HEK293 (cell line): Measurements from ENCODE around the gene COQ8B.

Source experiments
- FEZF1 ChIP-seq: fragments of 450-650 bp; formaldehyde crosslinking; IDR thresholded peaks from 2 replicates; pipeline ENCODE4 v1.5.1; 2016; ENCODE audit warnings: missing biosample characterization, missing genetic modification characterization
- GLIS1 ChIP-seq: fragments of 450-650 bp; formaldehyde crosslinking; IDR thresholded peaks from 2 replicates; pipeline ENCODE4 v1.5.1; 2016; ENCODE audit warnings: missing biosample characterization, missing genetic modification characterization
- GLIS2 ChIP-seq: fragments of 450-650 bp; formaldehyde crosslinking; IDR thresholded peaks from 2 replicates; pipeline ENCODE4 v1.5.1; 2016; ENCODE audit warnings: missing biosample characterization, missing genetic modification characterization
- SP3 ChIP-seq: fragments of 450-650 bp; formaldehyde crosslinking; IDR thresholded peaks from 2 replicates; pipeline ENCODE4 v1.5.1; 2016; ENCODE audit warnings: missing biosample characterization, missing genetic modification characterization
- TRIM28 ChIP-seq: IDR thresholded peaks from 2 replicates; pipeline ENCODE4 v1.6.1; 2011; ENCODE audit warnings: low read length, control low read depth, borderline replicate concordance
- ZBTB21 ChIP-seq: fragments of 450-650 bp; formaldehyde crosslinking; IDR thresholded peaks from 2 replicates; pipeline ENCODE4 v1.5.1; 2017; ENCODE audit warnings: missing biosample characterization, missing genetic modification characterization
- ZBTB8A ChIP-seq: fragments of 450-650 bp; formaldehyde crosslinking; IDR thresholded peaks from 2 replicates; pipeline ENCODE4 v1.5.1; 2016; ENCODE audit warnings: missing biosample characterization, missing genetic modification characterization
- ZFP69B ChIP-seq: fragments of 450-650 bp; formaldehyde crosslinking; IDR thresholded peaks from 2 replicates; pipeline ENCODE4 v1.5.1; 2016; ENCODE audit warnings: missing biosample characterization, missing genetic modification characterization
- ZIC2 ChIP-seq: fragments of 450-650 bp; formaldehyde crosslinking; IDR thresholded peaks from 2 replicates; pipeline ENCODE4 v1.5.1; 2016; ENCODE audit warnings: missing biosample characterization, missing genetic modification characterization
- ZNF10 ChIP-seq: fragments of 450-650 bp; formaldehyde crosslinking; IDR thresholded peaks from 2 replicates; pipeline ENCODE4 v1.5.1; 2017; ENCODE audit warnings: missing biosample characterization, missing genetic modification characterization
- ZNF112 ChIP-seq: fragments of 450-650 bp; formaldehyde crosslinking; IDR thresholded peaks from 2 replicates; pipeline ENCODE4 v1.5.0; 2017; ENCODE audit warnings: missing biosample characterization, missing genetic modification characterization
- ZNF133 ChIP-seq: fragments of 450-650 bp; formaldehyde crosslinking; IDR thresholded peaks from 2 replicates; pipeline ENCODE4 v1.5.1; 2016; ENCODE audit warnings: missing biosample characterization, missing genetic modification characterization
- ZNF324 ChIP-seq: fragments of 450-650 bp; formaldehyde crosslinking; IDR thresholded peaks from 2 replicates; pipeline ENCODE4 v1.5.1; 2016; ENCODE audit warnings: missing biosample characterization, missing genetic modification characterization
- ZNF394 ChIP-seq: fragments of 450-650 bp; formaldehyde crosslinking; IDR thresholded peaks from 2 replicates; pipeline ENCODE4 v1.5.1; 2016; ENCODE audit warnings: missing biosample characterization, missing genetic modification characterization, mild to moderate bottlenecking, moderate library complexity, borderline replicate concordance
- ZNF416 ChIP-seq: fragments of 450-650 bp; formaldehyde crosslinking; IDR thresholded peaks from 2 replicates; pipeline ENCODE4 v1.5.1; 2016; ENCODE audit warnings: missing biosample characterization, missing genetic modification characterization
- ZNF571 ChIP-seq: fragments of 450-650 bp; formaldehyde crosslinking; IDR thresholded peaks from 2 replicates; pipeline ENCODE4 v1.5.0; 2017; ENCODE audit warnings: missing biosample characterization, missing genetic modification characterization
- ZNF596 ChIP-seq: fragments of 450-650 bp; IDR thresholded peaks from 2 replicates; pipeline ENCODE4 v1.5.0; 2018; ENCODE audit warnings: missing biosample characterization, mild to moderate bottlenecking, missing genetic modification characterization, moderate library complexity
- ZNF623 ChIP-seq: fragments of 450-650 bp; formaldehyde crosslinking; IDR thresholded peaks from 2 replicates; pipeline ENCODE4 v1.5.1; 2016; ENCODE audit warnings: missing biosample characterization, missing genetic modification characterization
- ZNF670 ChIP-seq: fragments of 450-650 bp; formaldehyde crosslinking; IDR thresholded peaks from 2 replicates; pipeline ENCODE4 v1.5.1; 2016; ENCODE audit warnings: missing biosample characterization, missing genetic modification characterization, low read depth
- ZNF792 ChIP-seq: fragments of 450-650 bp; formaldehyde crosslinking; IDR thresholded peaks from 2 replicates; pipeline ENCODE4 v1.5.1; 2016; ENCODE audit warnings: missing biosample characterization, missing genetic modification characterization
- TF ChIP-seq, protein P1 (sequence below): fragments of 450-650 bp; formaldehyde crosslinking; IDR thresholded peaks from 2 replicates; pipeline ENCODE4 v1.5.1; 2016; ENCODE audit warnings: missing biosample characterization, missing genetic modification characterization
- TF ChIP-seq, protein P2 (sequence below): fragments of 450-650 bp; formaldehyde crosslinking; IDR thresholded peaks from 2 replicates; pipeline ENCODE4 v1.5.1; 2017; ENCODE audit warnings: missing biosample characterization, missing genetic modification characterization
- TF ChIP-seq, protein P3 (sequence below): fragments of 450-650 bp; formaldehyde crosslinking; IDR thresholded peaks from 2 replicates; pipeline ENCODE4 v1.5.1; 2016; ENCODE audit warnings: missing biosample characterization, missing genetic modification characterization
- TF ChIP-seq, protein P4 (sequence below): fragments of 450-650 bp; formaldehyde crosslinking; IDR thresholded peaks from 2 replicates; pipeline ENCODE4 v1.5.1; 2016; ENCODE audit warnings: missing biosample characterization, missing genetic modification characterization
- TF ChIP-seq, protein P5 (sequence below): fragments of 450-650 bp; formaldehyde crosslinking; conservative IDR thresholded peaks from 2 replicates; pipeline ENCODE4 v1.5.1; 2016; ENCODE audit warnings: low read depth, missing biosample characterization, missing genetic modification characterization
- TF ChIP-seq, protein P6 (sequence below): IDR thresholded peaks from 2 replicates; pipeline ENCODE4 v1.6.1; 2011; ENCODE audit warnings: mild to moderate bottlenecking, low read depth, low read length, borderline replicate concordance
- TF ChIP-seq, protein P7 (sequence below): fragments of 450-650 bp; formaldehyde crosslinking; IDR thresholded peaks from 2 replicates; pipeline ENCODE4 v1.5.1; 2016; ENCODE audit warnings: missing biosample characterization, missing genetic modification characterization

Gene COQ8B

DNA sequence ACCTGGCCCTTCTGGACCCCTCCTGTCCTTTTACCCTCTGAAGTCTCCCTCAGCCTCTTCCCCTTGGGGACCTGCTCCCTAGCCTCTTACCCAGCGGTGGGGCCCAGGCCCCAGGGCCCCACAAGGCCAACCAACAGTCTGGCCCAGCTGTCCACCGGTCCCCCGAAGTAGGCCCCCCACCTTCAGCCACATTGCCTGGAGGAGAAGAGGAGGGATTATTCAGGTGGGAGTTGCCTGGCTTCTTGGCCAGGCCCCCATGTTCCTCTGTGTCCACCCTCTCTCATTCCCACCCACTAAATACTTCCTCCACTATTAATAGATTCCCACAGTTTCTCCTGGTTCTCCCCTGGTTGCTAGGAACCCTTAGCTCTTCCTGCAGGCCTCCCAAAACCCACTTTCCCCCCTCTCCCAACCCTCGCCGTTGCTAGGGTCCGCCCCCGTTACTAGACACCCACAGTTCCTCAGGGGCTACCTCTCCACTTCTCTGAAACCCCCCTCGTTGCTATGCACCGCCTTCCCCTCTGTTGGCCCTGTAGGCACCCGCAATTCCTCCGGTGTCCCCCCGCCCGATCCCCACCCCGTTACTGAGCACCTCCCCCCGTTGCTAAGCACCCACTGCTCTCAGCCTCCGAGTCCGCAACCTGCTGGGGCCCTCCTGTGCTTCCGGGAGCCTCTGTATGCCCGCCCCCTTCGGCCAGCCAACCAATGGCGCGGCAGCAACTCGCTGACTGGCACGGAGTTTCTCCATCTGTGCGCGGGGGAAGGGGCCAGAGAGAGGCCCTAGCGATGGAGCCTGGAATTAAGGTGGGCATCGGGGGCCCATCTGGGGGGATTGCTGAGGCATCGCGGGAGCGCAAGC lies 2.0 kb downstream of the COQ8B start (continued):
- TF ChIP-seq ZNF571: no peak
- no peak for TF ChIP-seq ZNF792 (tag by site-specific recombination)
- TF ChIP-seq ZIC2 (tag by site-specific recombination): peak; percentile 71
- peak; percentile 11; the same call in 1 of the 2 replicates for TF ChIP-seq GLIS1 (tag by site-specific recombination)
- 0 out of 2 replicates have a peak, but pooled peaks have one; percentile 33 for TF ChIP-seq ZNF324 (tag by site-specific recombination)
- TF ChIP-seq FEZF1 (tag by site-specific recombination): no peak
- TF ChIP-seq ZNF112 (tag by site-specific recombination): no peak
- TF ChIP-seq, protein P1, sequence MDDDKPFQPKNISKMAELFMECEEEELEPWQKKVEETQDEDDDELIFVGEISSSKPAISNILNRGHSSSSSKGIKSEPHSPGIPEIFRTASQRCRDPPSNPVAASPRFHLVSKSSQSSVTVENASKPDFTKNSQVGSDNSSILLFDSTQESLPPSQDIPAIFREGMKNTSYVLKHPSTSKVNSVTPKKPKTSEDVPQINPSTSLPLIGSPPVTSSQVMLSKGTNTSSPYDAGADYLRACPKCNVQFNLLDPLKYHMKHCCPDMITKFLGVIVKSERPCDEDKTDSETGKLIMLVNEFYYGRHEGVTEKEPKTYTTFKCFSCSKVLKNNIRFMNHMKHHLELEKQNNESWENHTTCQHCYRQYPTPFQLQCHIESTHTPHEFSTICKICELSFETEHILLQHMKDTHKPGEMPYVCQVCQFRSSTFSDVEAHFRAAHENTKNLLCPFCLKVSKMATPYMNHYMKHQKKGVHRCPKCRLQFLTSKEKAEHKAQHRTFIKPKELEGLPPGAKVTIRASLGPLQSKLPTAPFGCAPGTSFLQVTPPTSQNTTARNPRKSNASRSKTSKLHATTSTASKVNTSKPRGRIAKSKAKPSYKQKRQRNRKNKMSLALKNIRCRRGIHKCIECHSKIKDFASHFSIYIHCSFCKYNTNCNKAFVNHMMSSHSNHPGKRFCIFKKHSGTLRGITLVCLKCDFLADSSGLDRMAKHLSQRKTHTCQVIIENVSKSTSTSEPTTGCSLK (tag by site-specific recombination): no peak
- no peak for TF ChIP-seq ZNF394 (tag by site-specific recombination)
- TF ChIP-seq, protein P2, sequence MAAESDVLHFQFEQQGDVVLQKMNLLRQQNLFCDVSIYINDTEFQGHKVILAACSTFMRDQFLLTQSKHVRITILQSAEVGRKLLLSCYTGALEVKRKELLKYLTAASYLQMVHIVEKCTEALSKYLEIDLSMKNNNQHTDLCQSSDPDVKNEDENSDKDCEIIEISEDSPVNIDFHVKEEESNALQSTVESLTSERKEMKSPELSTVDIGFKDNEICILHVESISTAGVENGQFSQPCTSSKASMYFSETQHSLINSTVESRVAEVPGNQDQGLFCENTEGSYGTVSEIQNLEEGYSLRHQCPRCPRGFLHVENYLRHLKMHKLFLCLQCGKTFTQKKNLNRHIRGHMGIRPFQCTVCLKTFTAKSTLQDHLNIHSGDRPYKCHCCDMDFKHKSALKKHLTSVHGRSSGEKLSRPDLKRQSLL: peak; percentile 97
- TF ChIP-seq, protein P3, sequence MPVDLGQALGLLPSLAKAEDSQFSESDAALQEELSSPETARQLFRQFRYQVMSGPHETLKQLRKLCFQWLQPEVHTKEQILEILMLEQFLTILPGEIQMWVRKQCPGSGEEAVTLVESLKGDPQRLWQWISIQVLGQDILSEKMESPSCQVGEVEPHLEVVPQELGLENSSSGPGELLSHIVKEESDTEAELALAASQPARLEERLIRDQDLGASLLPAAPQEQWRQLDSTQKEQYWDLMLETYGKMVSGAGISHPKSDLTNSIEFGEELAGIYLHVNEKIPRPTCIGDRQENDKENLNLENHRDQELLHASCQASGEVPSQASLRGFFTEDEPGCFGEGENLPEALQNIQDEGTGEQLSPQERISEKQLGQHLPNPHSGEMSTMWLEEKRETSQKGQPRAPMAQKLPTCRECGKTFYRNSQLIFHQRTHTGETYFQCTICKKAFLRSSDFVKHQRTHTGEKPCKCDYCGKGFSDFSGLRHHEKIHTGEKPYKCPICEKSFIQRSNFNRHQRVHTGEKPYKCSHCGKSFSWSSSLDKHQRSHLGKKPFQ (tag by site-specific recombination): no peak
- TF ChIP-seq, protein P4, sequence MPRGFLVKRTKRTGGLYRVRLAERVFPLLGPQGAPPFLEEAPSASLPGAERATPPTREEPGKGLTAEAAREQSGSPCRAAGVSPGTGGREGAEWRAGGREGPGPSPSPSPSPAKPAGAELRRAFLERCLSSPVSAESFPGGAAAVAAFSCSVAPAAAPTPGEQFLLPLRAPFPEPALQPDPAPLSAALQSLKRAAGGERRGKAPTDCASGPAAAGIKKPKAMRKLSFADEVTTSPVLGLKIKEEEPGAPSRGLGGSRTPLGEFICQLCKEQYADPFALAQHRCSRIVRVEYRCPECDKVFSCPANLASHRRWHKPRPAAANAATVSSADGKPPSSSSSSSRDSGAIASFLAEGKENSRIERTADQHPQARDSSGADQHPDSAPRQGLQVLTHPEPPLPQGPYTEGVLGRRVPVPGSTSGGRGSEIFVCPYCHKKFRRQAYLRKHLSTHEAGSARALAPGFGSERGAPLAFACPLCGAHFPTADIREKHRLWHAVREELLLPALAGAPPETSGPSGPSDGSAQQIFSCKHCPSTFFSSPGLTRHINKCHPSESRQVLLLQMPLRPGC (tag by site-specific recombination): no peak
- TF ChIP-seq ZNF623: no peak
- no peak for TF ChIP-seq ZNF416 (tag by site-specific recombination)
- TF ChIP-seq, protein P5, sequence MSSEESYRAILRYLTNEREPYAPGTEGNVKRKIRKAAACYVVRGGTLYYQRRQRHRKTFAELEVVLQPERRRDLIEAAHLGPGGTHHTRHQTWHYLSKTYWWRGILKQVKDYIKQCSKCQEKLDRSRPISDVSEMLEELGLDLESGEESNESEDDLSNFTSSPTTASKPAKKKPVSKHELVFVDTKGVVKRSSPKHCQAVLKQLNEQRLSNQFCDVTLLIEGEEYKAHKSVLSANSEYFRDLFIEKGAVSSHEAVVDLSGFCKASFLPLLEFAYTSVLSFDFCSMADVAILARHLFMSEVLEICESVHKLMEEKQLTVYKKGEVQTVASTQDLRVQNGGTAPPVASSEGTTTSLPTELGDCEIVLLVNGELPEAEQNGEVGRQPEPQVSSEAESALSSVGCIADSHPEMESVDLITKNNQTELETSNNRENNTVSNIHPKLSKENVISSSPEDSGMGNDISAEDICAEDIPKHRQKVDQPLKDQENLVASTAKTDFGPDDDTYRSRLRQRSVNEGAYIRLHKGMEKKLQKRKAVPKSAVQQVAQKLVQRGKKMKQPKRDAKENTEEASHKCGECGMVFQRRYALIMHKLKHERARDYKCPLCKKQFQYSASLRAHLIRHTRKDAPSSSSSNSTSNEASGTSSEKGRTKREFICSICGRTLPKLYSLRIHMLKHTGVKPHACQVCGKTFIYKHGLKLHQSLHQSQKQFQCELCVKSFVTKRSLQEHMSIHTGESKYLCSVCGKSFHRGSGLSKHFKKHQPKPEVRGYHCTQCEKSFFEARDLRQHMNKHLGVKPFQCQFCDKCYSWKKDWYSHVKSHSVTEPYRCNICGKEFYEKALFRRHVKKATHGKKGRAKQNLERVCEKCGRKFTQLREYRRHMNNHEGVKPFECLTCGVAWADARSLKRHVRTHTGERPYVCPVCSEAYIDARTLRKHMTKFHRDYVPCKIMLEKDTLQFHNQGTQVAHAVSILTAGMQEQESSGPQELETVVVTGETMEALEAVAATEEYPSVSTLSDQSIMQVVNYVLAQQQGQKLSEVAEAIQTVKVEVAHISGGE (tag by site-specific recombination): peak; percentile 77
- no peak for TF ChIP-seq ZNF133 (tag by site-specific recombination)
- TF ChIP-seq ZNF596 (tag by site-specific recombination): no peak
- 0 out of 2 replicates have a peak, but pooled peaks have one; percentile 70 for TF ChIP-seq ZBTB8A (tag by site-specific recombination)
- peak; percentile 85 for TF ChIP-seq SP3 (tag by site-specific recombination)
- no peak; the same call in 1 of the 2 replicates for TF ChIP-seq ZNF10 (tag by site-specific recombination)
- TF ChIP-seq, protein P6, sequence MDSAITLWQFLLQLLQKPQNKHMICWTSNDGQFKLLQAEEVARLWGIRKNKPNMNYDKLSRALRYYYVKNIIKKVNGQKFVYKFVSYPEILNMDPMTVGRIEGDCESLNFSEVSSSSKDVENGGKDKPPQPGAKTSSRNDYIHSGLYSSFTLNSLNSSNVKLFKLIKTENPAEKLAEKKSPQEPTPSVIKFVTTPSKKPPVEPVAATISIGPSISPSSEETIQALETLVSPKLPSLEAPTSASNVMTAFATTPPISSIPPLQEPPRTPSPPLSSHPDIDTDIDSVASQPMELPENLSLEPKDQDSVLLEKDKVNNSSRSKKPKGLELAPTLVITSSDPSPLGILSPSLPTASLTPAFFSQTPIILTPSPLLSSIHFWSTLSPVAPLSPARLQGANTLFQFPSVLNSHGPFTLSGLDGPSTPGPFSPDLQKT: no peak
- TF ChIP-seq GLIS2 (tag by site-specific recombination): peak; percentile 96
- no peak for TF ChIP-seq ZNF670
- TF ChIP-seq, protein P7, sequence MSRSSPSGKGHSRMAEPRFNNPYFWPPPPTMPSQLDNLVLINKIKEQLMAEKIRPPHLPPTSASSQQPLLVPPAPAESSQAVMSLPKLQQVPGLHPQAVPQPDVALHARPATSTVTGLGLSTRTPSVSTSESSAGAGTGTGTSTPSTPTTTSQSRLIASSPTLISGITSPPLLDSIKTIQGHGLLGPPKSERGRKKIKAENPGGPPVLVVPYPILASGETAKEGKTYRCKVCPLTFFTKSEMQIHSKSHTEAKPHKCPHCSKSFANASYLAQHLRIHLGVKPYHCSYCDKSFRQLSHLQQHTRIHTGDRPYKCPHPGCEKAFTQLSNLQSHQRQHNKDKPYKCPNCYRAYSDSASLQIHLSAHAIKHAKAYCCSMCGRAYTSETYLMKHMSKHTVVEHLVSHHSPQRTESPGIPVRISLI: no peak
- peak; percentile 89; the same call in 1 of the 2 replicates for TF ChIP-seq ZFP69B (tag by site-specific recombination)
- TF ChIP-seq ZBTB21 (tag by site-specific recombination): peak; percentile 55
- no peak for TF ChIP-seq TRIM28
